ENCODE results near the gene CD300A.

CD300A gene

GRCh38 chr17:74531231-74531761 lies 64.9 kb downstream of the CD300A start, which contains the start of gene CD300LB:
CD300LB (minus strand) TSS chr17:74531475; CDS start chr17:74531350, 125 bp downstream.
- Histone ChIP-seq H3K27ac (ENCODE audit: poor library complexity, severe bottlenecking) (no peak within 1 kb of the TSS), H3K9me3 (ENCODE audit: severe bottlenecking) (no peaks in the 10 kb centered on the region), H3K4me1 (ENCODE audit: insufficient read depth, poor library complexity, severe bottlenecking) (no peaks in the 10 kb centered on the region), H3K4me3 (ENCODE audit: severe bottlenecking) (no peak within 1 kb of the TSS), H3K36me3 (ENCODE audit: low read depth) (no peaks in the 10 kb centered on the region), H3K27me3 (ENCODE audit: insufficient read depth, poor library complexity, severe bottlenecking) (peaks cover 19% of the 10 kb centered on the region)
- no peak for ATAC-seq (ENCODE audit: low read depth)
- peak; percentile 30 for DNase-seq (ENCODE audit: low spot score)
- no peak for TF ChIP-seq CTCF (IDR thresholded peaks at IDR 0.05; ENCODE audit: poor library complexity, severe bottlenecking)

GRCh38 chr17:74532115-74532514 lies 65.7 kb downstream of the CD300A start:
- H3K4me3 ChIP-seq (ENCODE audit: severe bottlenecking), result no peak overlapping the region
- no peak for TF ChIP-seq CTCF (IDR thresholded peaks at IDR 0.05; ENCODE audit: poor library complexity, severe bottlenecking)
- peaks cover 26% of the 10 kb centered on the region for H3K27me3 ChIP-seq (ENCODE audit: insufficient read depth, poor library complexity, severe bottlenecking)
- H3K9me3 ChIP-seq (ENCODE audit: severe bottlenecking), result no peaks in the 10 kb centered on the region
- DNase-seq (ENCODE audit: low spot score) (peak; percentile 9), ATAC-seq (ENCODE audit: low read depth) (no peak)
- no peaks in the 10 kb centered on the region for H3K36me3 ChIP-seq (ENCODE audit: low read depth)
- H3K27ac ChIP-seq (ENCODE audit: poor library complexity, severe bottlenecking), result no peak overlapping the region
- H3K4me1 ChIP-seq (ENCODE audit: insufficient read depth, poor library complexity, severe bottlenecking), result no peaks in the 10 kb centered on the region

Data from RWPE2 (cell line).